CD4-positive, alpha-beta T cell treated with Interleukin-4 for 4 hours (primary cell): ENCODE measurements around the gene GTPBP6.

Experiments used
- DNase-seq: peaks from one replicate; pipeline ENCODE4 v3.0.0-alpha.2; 2020

The GTPBP6 gene

GRCh38 chrX:318739-319578 is at the start of gene GTPBP6:
Gene GTPBP6 (minus strand): TSS chrX:318796. CDS start chrX:318787, 9 bp downstream.
- DNase-seq = peak; percentile 100

- DNase-seq = no peak
These were observed 49.3 kb upstream of the GTPBP6 start for GRCh38 chrX:367866-368265.

- DNase-seq = no peak
These were observed 48.8 kb upstream of the GTPBP6 start for GRCh38 chrX:367349-367748.

GRCh38 chrX:363621-364375 is 45.2 kb upstream of the GTPBP6 start:
- DNase-seq = no peak

GRCh38 chrX:362937-363620 is 44.5 kb upstream of the GTPBP6 start:
- no peak for DNase-seq

GRCh38 chrX:362351-362750 is 43.8 kb upstream of the GTPBP6 start:
- DNase-seq = no peak

- no peak for DNase-seq
These were observed 42.9 kb upstream of the GTPBP6 start for GRCh38 chrX:361231-362145.

- DNase-seq = no peak
These were observed 42.0 kb upstream of the GTPBP6 start for GRCh38 chrX:360496-361150.

- DNase-seq = no peak
These were observed 40.1 kb upstream of the GTPBP6 start for GRCh38 chrX:358651-359143.

- peak; percentile 60 for DNase-seq
These were observed 39.3 kb upstream of the GTPBP6 start for GRCh38 chrX:357693-358471.

GRCh38 chrX:357035-357692 is 38.6 kb upstream of the GTPBP6 start:
- no peak for DNase-seq

GRCh38 chrX:356385-357034 is 37.9 kb upstream of the GTPBP6 start:
- DNase-seq = no peak

- no peak for DNase-seq
These were observed 36.9 kb upstream of the GTPBP6 start for GRCh38 chrX:355329-356050.

- no peak for DNase-seq
These were observed 35.3 kb upstream of the GTPBP6 start for GRCh38 chrX:353566-354535.

- no peak for DNase-seq
These were observed 34.2 kb upstream of the GTPBP6 start for GRCh38 chrX:352582-353314.

GRCh38 chrX:352181-352580 is 33.6 kb upstream of the GTPBP6 start:
- no peak for DNase-seq

GRCh38 chrX:351736-352135 is 33.1 kb upstream of the GTPBP6 start:
- no peak for DNase-seq
